ENCODE measurements around the gene HPSE2. TPM values are rescaled to one million over a fixed set of nuclear protein-coding genes. Genes with fewer than 3 reads are reported as not detected.

The HPSE2 gene
- total RNA-seq, 6 experiments from 2014 or later, result 0.05 to 0.09 TPM; not detected in 4

GRCh38 chr10:98467506-98468318, 767.9 kb downstream of the HPSE2 start:
- peaks cover 4% of the 10 kb centered on the region; the same call in 1 of the 2 replicates for H3K27me3 Mint-ChIP-seq (ENCODE audit: insufficient read depth)
- peaks cover 48% of the 10 kb centered on the region for H3K4me1 Mint-ChIP-seq (ENCODE audit: low read depth)
- H3K9me3 Mint-ChIP-seq, result no peaks in the 10 kb centered on the region
- peak overlapping the region; percentile 88 for H3K4me3 Mint-ChIP-seq
- peak; percentile 89 for TF ChIP-seq CTCF (IDR thresholded peaks at IDR 0.05)
- no peaks in the 10 kb centered on the region for H3K36me3 Mint-ChIP-seq (ENCODE audit: low read depth)
- H3K27ac Mint-ChIP-seq, result peak overlapping the region; percentile 51
- DNase-seq, result peak; percentile 77

DNA sequence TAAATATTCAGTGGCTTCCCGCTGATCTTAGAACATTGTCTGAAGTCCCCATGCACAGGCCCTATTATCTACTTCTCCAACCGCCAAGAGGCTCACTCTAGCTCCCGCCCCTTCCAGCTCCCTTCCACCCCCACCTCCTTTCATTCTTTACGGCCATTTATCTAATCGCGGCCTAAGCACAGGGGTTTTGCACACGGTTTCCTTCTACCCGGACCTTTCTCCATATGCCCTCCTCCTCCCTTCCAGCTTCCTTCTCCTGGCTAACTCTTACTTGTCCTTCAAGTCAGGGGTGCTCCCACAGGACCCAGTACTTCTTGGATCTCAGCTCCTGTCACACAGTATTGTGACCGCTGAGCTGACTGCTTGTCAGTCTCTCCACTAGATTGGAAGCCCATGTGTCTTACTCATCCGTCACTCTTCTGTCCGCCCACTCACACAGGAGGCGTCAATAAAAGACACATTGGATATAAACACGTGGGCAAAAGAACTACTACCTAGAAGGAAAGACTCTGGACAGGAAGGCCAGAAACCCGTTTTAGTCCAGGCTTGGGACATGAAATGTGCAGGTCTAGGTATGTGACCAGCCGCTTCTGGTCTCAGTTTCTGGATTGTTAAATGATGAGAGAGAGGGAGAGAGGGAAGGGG, 768.7 kb downstream of the HPSE2 start:
- Mint-ChIP-seq H3K36me3 (ENCODE audit: low read depth) (no peaks in the 10 kb centered on the region), H3K27me3 (ENCODE audit: insufficient read depth) (peaks cover 4% of the 10 kb centered on the region), H3K27ac (peak overlapping the region; percentile 51), H3K4me1 (ENCODE audit: low read depth) (peaks cover 48% of the 10 kb centered on the region), H3K4me3 (no peak overlapping the region; the same call in 1 of the 2 replicates), H3K9me3 (no peaks in the 10 kb centered on the region)
- no peak for DNase-seq
- no peak for TF ChIP-seq CTCF (IDR thresholded peaks at IDR 0.05)

- Mint-ChIP-seq H3K27ac (no peak overlapping the region), H3K4me3 (no peak overlapping the region), H3K4me1 (ENCODE audit: low read depth) (peaks cover 46% of the 10 kb centered on the region), H3K27me3 (ENCODE audit: insufficient read depth) (peaks cover 3% of the 10 kb centered on the region), H3K36me3 (ENCODE audit: low read depth) (no peaks in the 10 kb centered on the region), H3K9me3 (no peaks in the 10 kb centered on the region)
- TF ChIP-seq CTCF (IDR thresholded peaks at IDR 0.05), result no peak
- DNase-seq, result no peak
Measured at GRCh38 chr10:98465866-98466265, 769.8 kb downstream of the HPSE2 start.

DNA sequence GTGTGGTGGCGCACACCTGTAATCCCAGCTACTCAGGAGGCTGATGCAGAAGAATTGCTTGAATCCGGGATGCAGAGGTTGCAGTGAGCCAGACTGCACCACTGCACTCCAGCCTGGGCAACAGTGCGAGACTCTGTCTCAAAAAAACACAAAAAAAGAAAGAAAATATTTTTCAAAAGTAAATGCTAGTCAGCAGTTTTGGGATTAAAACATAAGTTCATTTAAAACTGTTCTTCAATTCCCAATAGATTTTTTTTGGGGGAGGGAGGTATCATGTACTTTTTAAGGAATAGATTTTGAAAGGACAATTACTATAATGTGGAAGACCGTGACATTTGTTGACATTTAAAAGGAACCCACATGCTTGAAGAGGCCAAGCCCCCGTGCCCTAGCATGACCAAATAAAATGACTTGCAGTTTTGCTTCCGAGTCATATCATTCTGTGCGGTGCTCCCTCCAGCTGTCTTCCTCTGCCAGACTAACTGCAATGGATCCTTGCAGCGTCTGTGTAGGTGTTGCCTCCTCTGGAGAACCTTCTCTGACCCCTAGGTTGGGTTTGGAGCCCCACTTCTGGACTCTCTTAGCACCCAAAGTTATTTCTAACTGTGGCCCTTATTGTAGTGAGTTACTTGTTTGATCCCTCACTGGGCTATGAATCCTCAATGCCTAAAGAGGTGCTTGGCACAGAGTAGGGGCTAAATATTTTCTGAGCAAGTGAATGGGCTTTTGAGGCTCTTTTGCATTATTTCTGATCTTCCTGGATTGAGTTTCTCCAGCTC, 771.5 kb downstream of the HPSE2 start:
- Mint-ChIP-seq H3K27ac (no peak overlapping the region), H3K4me3 (no peak overlapping the region), H3K9me3 (no peaks in the 10 kb centered on the region), H3K36me3 (ENCODE audit: low read depth) (no peaks in the 10 kb centered on the region), H3K27me3 (ENCODE audit: insufficient read depth) (peaks cover 3% of the 10 kb centered on the region), H3K4me1 (ENCODE audit: low read depth) (peaks cover 40% of the 10 kb centered on the region)
- DNase-seq, result no peak
- no peak for TF ChIP-seq CTCF (IDR thresholded peaks at IDR 0.05)

DNA sequence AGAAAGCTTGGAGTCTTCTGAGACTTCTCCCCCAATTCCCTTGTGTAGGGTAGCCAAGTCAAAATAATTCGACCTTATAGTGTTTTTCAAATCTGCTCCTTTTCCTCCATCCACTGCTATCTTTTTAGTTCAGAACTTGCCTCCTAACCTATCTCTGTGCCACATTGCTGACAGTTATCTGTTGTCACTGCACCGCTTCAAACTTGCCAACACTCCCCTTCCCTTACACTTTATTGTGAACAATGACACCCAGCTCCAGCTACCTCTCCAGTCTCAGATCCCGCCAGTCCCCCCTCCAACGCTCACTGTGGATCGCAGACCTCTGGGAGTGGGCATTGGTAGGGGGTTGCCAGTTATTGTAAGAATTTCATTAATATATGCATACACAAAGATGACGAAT, 772.6 kb downstream of the HPSE2 start:
- TF ChIP-seq CTCF (IDR thresholded peaks at IDR 0.05), result no peak
- Mint-ChIP-seq H3K4me3 (no peak overlapping the region), H3K36me3 (ENCODE audit: low read depth) (no peaks in the 10 kb centered on the region), H3K9me3 (no peaks in the 10 kb centered on the region), H3K27ac (no peak overlapping the region), H3K27me3 (ENCODE audit: insufficient read depth) (peaks cover 3% of the 10 kb centered on the region), H3K4me1 (ENCODE audit: low read depth) (peaks cover 34% of the 10 kb centered on the region)
- no peak for DNase-seq
